ENCODE results near the gene SOCS7.

Gene SOCS7

DNA sequence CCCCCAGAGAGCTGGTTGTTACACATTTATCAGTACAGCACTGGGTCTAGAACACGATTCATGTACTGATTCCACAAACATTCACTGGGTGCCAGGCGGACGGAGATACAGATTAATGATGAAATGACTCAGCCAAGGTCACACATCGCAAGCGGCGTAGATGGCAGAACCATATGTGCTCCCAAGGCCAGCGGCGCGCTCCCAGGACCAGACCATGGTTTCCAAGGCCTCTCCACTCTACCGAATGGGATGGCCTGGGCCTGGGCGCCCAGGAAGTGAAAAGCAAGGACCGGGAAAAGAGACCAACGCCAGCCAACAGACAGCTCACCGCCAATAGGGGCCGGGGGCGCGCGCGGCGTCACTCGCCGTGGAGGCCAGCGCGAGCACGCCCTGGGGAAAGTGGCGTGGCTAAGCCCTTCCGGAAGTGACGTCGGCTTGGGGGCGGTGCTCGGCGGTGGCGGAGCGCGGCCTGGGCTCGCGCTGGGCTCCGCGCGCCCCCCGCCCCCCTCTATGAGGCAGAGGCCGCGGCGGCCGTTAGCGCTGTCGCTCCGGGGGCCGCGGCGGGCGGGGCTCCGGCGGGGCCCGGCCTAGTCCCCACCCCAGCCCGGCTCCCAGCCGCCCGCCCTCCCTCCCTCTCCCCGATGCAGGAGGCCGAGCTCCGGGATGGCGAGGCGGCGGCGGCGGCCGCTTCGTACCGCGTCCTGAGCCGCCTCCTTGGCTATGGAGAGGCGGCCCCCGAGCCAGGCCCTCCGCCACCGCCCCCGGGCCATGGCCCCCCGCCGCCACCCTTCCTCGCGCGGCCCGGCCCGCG is at the start of gene SOCS7:
Gene SOCS7, plus strand, starts transcription at position 433 of the 811 bp plus-strand sequence. Its CDS starts 209 bp downstream, at position 642.
- peak; percentile 86 for DNase-seq (ENCODE audit: low read depth)

DNA sequence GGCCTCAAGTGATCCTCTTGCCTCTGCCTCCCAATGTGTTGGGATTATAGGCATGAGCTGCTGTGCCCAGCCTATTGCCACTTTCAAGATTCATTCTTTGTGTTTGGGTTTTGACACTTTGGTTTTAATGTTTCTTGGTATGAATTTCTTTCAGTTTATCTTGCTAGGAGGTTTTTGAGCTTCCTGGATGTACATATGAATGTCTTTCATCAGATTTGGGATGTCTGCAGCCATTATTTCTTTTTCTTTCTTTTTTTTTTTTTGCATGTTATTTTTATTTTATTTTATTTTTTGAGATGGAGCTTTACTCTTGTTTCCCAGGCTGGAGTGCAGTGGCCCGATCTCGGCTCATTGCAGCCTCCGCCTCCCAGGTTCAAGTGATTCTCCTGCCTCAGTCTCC is 36.1 kb upstream of the SOCS7 start:
- no peak for DNase-seq (ENCODE audit: low read depth)

- no peak for DNase-seq (ENCODE audit: low read depth)
Measured at GRCh38 chr17:38317081-38317480, 34.6 kb upstream of the SOCS7 start.

GRCh38 chr17:38320482-38320881 is 31.2 kb upstream of the SOCS7 start:
- no peak for DNase-seq (ENCODE audit: low read depth)

- peak; percentile 19 for DNase-seq (ENCODE audit: low read depth)
Measured at GRCh38 chr17:38322156-38322779, 29.4 kb upstream of the SOCS7 start.

DNA sequence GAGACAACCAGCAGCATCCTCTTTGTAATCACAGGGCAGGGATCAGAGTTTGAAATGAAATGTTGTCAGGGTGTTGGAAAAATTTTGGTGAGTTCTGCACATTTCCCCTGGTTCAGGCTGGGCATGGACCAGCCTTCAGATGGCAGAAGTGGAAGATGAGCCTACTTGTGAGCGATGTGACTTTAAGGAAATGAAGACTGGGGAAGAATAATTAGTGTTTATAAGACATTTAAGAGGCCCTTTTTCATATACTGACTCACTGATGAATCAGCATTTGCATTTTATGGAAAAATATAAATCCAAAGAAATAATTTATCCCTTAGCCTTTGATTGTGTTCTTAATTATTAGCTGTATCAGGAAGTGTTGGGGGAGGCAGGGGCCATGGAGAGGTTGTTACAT is 28.7 kb upstream of the SOCS7 start:
- no peak for DNase-seq (ENCODE audit: low read depth)

DNA sequence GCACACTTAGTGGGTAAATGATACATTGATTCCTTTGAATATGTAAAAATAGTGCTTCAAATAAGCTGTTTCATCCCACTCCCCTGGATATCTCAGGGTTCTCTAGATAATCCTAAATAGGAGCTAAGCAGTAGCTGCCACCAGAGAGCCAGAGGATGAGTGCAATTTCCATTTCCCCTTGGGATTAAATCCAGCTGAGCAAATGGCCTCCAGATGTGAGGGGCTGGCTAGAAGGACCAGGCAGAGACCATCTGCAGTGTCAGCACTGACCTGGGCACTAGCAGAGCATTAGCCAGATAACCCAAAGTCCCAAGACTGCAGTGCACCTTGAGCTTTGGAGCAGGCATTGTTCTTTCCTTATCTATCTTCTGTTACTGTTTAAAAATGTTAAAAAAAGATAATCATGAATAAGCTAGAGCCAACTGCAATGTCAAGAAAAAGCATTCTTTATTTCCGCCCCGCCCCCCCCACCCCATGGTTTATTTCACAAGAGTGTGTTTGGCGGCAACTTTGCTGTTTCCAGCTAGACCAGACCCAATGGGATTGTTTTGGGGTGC is 27.4 kb upstream of the SOCS7 start:
- no peak for DNase-seq (ENCODE audit: low read depth)

GRCh38 chr17:38324772-38325171 is 26.9 kb upstream of the SOCS7 start:
- DNase-seq (ENCODE audit: low read depth): no peak

DNA sequence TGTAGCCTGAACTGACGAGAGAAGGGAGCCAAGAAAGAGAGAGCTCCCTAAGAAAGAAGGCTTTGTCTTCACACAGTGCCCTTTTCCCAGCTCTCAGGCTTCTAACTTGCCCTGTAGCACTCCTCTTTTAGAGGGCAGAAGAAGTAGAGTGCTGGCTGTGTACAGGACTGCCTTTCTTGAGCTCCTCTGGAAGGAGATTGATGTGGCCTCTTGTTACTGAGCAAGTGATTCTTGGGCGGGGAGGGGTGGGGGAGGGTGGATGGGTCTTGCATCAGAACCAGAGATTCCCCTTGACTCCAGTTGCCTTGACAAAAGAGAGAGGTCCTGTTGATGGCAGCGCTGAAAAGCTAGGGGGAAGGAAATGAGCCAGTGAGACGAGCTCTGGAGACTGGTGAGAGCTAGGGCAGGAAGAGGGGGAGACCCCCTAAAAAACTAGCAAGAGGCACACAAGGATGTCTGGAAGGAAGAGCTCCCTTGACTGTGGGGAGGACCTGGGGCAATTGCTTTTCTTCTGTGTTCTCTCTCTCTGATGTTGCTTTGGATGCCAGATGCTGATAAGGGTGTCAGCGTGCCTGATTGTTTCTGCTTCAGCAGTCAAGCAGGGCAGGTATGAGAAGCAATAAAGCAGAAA is 26.3 kb upstream of the SOCS7 start:
- no peak for DNase-seq (ENCODE audit: low read depth)

GRCh38 chr17:38326996-38327792 is 24.4 kb upstream of the SOCS7 start:
- DNase-seq (ENCODE audit: low read depth): no peak

GRCh38 chr17:38327936-38328335 is 23.7 kb upstream of the SOCS7 start:
- no peak for DNase-seq (ENCODE audit: low read depth)

DNA sequence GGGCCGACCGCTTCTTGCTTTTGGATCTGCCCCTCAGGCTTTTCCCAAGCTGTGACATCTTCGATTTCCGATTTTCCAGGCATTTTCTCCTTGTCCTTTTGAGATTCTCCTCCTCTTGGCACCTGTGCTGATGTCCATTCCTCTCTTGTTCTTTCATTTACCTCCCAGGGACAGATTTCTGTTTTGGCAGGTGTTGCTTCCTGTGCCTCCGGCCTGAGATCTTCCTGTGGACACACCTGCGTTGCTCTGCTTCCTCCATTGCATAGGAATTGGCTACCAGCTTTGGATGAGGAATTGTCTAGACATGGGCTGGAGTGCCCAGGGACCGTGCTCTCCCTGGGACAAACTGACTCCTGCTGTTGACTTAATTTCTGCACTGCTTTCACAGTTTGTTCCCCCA is 23.0 kb upstream of the SOCS7 start:
- DNase-seq (ENCODE audit: low read depth): no peak

GRCh38 chr17:38329284-38329683 is 22.4 kb upstream of the SOCS7 start:
- DNase-seq (ENCODE audit: low read depth): no peak

- DNase-seq (ENCODE audit: low read depth): no peak
Measured at GRCh38 chr17:38329808-38330730, 21.6 kb upstream of the SOCS7 start.

- no peak for DNase-seq (ENCODE audit: low read depth)
Measured at GRCh38 chr17:38330941-38331411, 20.7 kb upstream of the SOCS7 start.

GRCh38 chr17:38332735-38333134 is 18.9 kb upstream of the SOCS7 start:
- DNase-seq (ENCODE audit: low read depth): no peak

DNA sequence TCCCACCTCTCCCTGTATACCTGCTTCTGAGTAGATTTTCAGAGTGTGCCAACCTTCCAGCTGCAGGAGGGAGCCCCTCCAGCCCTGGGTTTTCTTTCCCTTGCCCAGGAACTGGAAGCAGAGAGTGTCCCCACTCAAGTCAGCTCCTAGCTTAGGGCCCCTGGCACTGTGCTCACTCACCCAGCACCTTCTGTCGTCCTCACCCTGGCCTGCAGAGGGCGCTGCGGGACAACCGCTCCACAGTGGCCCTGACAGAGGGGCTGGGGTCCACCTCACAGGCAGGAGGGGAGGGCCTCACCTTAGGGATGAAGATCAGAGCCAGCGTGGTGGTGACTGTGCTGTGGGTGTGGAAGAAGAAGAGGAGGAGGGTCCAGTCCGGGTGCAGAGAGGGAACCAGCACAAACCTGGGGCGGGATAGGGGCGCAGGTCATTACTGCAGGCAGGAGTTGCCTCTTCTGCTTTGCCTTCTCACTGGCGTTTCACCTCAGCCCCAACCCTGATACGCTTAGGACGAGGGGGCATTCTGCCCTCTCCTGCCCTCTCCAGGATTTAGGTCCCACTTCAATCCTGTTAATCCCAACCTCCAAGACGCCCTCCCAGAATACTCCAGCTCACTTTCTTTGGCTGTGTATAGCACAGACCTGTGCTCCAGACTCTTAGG is 17.9 kb upstream of the SOCS7 start:
- no peak for DNase-seq (ENCODE audit: low read depth)

DNA sequence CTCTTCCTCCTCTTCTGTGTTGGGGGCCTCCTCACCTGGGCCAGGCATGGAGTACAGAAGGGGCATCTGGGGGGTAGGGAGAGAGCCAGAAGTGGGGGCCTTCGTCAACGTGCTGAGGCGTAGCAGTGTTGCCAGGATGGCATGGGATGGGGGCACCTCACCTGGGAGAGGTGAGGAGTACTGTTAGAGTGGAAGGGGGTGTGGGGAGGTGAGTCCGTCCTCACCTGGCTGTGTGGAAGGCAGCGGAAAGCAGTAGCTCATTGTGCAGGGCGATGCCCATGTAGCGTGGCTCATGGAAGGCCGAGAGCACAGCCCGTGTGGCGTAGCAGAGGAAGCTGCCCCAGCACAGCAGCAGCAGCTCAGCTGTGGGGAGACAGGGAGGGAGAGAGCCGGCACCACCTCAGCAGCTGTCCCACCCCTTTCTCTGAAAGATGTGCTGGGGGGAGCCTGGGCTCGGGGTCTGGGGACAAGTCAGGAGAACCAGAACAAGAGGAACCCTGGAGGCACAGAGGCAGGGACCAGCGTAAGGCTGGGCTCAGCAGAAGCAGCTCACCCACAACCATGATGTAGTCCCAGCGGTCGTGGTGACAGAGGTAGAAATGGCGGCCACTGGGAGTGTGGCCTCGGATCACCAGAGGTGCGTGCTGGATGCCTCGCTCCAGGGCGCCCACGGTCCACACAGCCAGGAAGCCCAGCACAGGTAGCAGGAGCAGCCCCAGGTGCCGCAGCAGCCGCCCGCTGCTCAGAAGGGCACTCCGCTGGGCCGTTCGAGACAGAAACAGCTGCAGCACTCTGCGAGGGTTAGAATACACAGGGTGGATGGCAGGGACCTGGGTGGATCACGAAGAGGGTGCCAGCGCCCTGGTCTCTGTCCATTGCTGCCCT is 16.9 kb upstream of the SOCS7 start:
- DNase-seq (ENCODE audit: low read depth): no peak

DNA sequence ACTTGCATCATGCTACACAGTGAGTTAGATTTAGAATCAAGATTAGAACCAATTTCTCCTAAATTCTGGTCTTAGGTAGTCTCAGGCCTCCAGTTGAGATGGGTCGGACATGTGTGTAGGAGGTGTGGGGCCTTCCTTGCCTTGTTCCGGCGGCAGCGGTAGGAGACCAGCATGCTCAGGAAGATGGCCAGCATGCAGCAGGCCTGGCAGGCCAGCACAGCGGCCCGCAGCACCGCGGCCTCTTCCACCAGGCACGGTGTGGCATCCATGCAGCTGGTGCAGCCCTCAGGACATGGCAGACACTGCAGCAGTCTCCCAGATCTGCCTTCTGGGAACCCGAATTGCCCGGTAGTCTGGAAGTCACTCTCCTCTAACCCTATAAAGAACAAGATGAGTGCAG is 14.8 kb upstream of the SOCS7 start:
- DNase-seq (ENCODE audit: low read depth): no peak
